Measurements from ENCODE around the gene MYLK. TPM values are rescaled to one million over a fixed set of nuclear protein-coding genes. Genes with fewer than 3 reads are reported as not detected.

Gene MYLK
- total and polyA plus RNA-seq, 11 donors = 3.2 to 20.7 (median 12.4) TPM

DNA sequence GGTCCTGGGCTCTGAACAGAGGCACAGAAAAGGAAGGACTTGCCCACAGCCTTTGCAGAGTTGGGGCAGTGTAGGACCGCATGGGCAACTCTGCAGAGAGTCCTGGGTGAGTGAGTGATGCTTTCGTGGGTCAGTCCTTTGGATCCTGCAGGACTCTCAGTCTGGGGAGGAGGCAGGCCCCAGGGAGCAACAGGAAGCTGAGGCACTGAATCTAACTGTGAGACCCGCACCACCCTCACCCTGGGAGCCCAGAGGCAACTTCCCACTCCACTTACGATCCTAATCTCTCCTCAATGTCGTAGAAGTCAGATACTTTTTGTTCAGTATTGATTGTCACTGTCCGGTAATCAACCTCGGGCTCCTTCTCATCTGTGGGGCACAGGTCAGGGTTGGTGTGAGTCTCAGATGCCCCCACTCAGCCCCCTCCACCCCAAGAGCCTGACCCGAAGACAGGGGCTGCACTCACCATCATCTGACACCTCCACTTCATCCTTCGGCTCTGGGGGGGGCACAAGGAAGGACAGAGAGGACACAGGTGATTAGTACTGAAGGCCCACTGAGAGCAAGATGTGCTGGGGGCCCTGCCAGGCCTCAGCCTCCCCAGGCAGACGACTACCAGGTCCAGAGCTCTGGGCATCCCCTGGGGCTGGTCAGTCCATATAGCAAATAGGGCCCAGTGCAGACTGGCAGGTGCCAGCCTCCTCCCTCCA lies 235.3 kb downstream of the MYLK start:
- WGBS, 4 donors = 78 to 94% (median 84%) methylated on average over 9 to 10 of the region's 10 CpGs
- Histone ChIP-seq H3K9me3 (no peaks in the 10 kb centered on the region), H3K27ac (peak overlapping the region in 1 of 12 donors; percentile 84), H3K27me3 (no peaks in the 10 kb centered on the region), H3K36me3 (peaks cover 0 to 20% (median 0%) of the 10 kb centered on the region in 9 donors), H3K4me3 (no peak overlapping the region), H3K4me1 (peaks cover 0 to 19% (median 13%) of the 10 kb centered on the region in 12 donors)
- DNase-seq (no peak), ATAC-seq (no peak)
- intact Hi-C loops (cut with DNase I) = loop anchor here in 1 of 10 donors (2.0 kb wide), 1 partner anchor 74 kb away; no protein-coding TSS in a partner anchor
- TF ChIP-seq, protein P1, sequence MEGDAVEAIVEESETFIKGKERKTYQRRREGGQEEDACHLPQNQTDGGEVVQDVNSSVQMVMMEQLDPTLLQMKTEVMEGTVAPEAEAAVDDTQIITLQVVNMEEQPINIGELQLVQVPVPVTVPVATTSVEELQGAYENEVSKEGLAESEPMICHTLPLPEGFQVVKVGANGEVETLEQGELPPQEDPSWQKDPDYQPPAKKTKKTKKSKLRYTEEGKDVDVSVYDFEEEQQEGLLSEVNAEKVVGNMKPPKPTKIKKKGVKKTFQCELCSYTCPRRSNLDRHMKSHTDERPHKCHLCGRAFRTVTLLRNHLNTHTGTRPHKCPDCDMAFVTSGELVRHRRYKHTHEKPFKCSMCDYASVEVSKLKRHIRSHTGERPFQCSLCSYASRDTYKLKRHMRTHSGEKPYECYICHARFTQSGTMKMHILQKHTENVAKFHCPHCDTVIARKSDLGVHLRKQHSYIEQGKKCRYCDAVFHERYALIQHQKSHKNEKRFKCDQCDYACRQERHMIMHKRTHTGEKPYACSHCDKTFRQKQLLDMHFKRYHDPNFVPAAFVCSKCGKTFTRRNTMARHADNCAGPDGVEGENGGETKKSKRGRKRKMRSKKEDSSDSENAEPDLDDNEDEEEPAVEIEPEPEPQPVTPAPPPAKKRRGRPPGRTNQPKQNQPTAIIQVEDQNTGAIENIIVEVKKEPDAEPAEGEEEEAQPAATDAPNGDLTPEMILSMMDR (IDR thresholded peaks at IDR 0.05) = no peak
- no peak for TF ChIP-seq POLR2A (IDR thresholded peaks at IDR 0.05)

DNA sequence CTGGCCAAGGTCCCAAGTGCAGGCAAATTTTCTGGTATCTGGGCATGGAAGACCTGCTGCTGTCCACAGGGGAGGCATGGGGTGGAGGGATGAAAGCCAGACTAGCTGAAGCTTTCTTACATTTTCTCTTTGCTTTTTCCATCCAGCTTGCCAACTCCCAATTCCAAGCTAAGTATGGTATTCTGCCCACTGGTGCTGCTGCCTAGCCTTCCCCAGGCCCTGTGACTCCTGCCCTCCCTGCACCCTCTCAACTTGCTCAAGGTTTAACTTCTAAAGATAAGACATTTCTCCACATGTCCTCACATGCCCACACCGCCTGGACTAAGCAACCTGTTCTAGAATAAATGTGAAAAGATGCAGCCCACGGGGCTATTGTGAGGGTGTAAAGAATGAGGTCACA lies 239.8 kb downstream of the MYLK start:
- Histone ChIP-seq H3K36me3 (peaks cover 0 to 22% (median 2%) of the 10 kb centered on the region in 9 donors), H3K9me3 (no peaks in the 10 kb centered on the region), H3K4me3 (no peak overlapping the region), H3K27ac (peak overlapping the region in 1 of 12 donors; percentile 71), H3K27me3 (no peaks in the 10 kb centered on the region), H3K4me1 (peaks cover 0 to 3% (median 0%) of the 10 kb centered on the region in 12 donors)
- DNase-seq = no peak
- intact Hi-C loops (cut with DNase I) = no loop called here
- no peak for TF ChIP-seq POLR2A (IDR thresholded peaks at IDR 0.05)
- TF ChIP-seq, protein P1 (IDR thresholded peaks at IDR 0.05) = no peak
- peak in 1 of 4 donors; percentile 28 for ATAC-seq
- WGBS, 4 donors = 76 to 83% (median 80%) methylated on average over 2 of the region's 2 CpGs

DNA sequence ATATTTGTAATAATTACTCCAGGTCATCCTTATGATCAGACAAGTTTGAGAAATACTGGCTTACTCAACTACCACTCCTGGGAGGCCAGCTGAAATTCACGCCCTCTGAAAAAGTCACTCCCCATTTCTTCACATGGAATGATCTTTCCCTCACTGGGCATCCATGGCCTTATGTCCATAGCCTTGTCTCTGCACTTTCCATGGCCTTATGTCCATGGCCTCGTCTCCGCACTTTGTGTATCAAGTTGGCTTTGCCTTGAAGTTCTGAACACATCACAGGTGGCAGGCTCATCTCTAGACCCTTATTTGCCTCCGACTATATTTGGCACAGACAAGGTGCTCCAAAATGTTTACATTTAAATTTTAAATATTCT lies 241.2 kb downstream of the MYLK start:
- Histone ChIP-seq H3K27me3 (no peaks in the 10 kb centered on the region), H3K36me3 (peaks cover 0 to 18% (median 0%) of the 10 kb centered on the region in 9 donors), H3K4me3 (no peak overlapping the region), H3K4me1 (peaks cover 0 to 3% (median 0%) of the 10 kb centered on the region in 12 donors), H3K9me3 (no peaks in the 10 kb centered on the region), H3K27ac (peak overlapping the region in 1 of 12 donors; percentile 71)
- TF ChIP-seq POLR2A (IDR thresholded peaks at IDR 0.05) = no peak
- TF ChIP-seq, protein P1 (IDR thresholded peaks at IDR 0.05) = no peak
- ATAC-seq (no peak), DNase-seq (no peak)
- intact Hi-C loops (cut with DNase I) = no loop called here
- WGBS, 4 donors = 85 to 94% (median 93%) methylated on average over 4 of the region's 4 CpGs

DNA sequence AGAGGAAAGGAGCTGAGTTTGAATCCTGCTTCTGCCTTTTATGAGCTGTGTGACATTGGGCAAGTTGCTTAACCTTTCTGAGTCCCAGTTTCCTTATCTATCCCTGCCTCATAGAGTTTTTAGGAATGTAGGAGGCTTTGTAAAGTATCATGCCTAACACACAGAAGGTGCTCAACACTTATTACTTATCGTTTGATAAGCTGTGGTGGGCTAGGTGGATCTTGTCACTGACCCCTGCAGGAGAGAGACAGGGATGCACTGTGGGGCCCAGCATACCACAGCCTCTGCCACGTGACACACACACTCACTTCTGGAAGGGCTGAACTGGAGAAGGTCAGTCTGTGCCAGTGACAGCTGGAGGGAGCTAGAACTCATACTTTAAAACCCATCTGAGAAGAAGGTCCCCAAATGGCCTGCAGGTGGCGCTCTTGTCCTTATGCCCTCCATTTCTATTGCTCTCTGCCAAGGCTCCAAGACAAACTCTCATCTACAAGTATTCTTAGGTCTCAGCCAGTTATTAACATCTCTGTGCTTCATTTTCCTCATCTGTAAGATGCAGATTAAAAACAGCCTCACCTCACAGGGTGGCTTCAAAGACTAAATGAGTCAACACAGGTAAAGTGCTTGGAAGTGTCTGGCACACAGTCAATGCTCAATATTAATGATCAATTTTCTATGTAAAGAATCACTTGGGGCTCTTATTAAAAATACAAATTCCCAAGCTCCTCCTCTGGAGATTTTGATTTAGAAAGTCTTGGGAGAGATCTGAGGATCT lies 241.8 kb downstream of the MYLK start:
- H3K9me3 ChIP-seq = no peaks in the 10 kb centered on the region
- no peak for TF ChIP-seq POLR2A (IDR thresholded peaks at IDR 0.05)
- TF ChIP-seq, protein P1 (IDR thresholded peaks at IDR 0.05) = peak; percentile 61 to 84 (median 72)
- H3K27me3 ChIP-seq = no peaks in the 10 kb centered on the region
- peak overlapping the region in 1 of 12 donors; percentile 83 for H3K27ac ChIP-seq
- intact Hi-C loops (cut with DNase I) = no loop called here
- ATAC-seq (peak; percentile 56 to 82 (median 78)), DNase-seq (peak; percentile 55 to 74 (median 60))
- H3K4me3 ChIP-seq = no peak overlapping the region
- WGBS, 4 donors = 29% methylated on average over 3 of the region's 3 CpGs
- H3K36me3 ChIP-seq = peaks cover 0 to 18% (median 0%) of the 10 kb centered on the region in 9 donors
- peaks cover 0 to 3% (median 0%) of the 10 kb centered on the region in 12 donors for H3K4me1 ChIP-seq
